HG03139 (cell line): Measurements from ENCODE around the gene FMN1.
A peak's percentile ranks its signal among the peaks of the same experiment; 100 is the strongest.

Source experiments
- ATAC-seq: cut with Tn5 transposase; IDR thresholded peaks from one replicate; pipeline ENCODE4 v1.9.1; 2021; ENCODE audit not compliant: unreplicated experiment

FMN1 gene

DNA sequence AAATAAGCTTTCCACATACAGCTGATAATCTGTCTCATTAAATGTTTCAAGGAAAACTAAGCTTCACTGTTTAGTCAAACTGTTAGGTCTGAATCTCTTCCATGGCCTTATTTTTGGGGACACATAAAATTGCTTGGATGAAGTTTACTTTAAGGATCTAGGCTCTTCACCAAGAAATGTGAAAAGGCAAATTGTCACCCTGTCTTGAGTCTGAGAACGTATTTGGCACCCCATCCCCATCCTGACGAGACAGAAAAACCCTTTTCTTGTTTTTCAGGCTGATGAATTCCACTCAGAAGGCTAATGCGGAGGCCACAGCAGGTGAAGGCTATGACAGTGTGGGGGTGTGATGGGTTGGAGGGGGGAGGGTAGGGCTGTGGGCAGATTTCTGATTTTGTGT lies 250.1 kb downstream of the FMN1 start:
- no peak for ATAC-seq

GRCh38 chr15:32943711-32944110 lies 250.8 kb downstream of the FMN1 start:
- no peak for ATAC-seq

GRCh38 chr15:32942401-32942841 lies 252.1 kb downstream of the FMN1 start:
- ATAC-seq = no peak

GRCh38 chr15:32941823-32942222 lies 252.7 kb downstream of the FMN1 start:
- no peak for ATAC-seq

DNA sequence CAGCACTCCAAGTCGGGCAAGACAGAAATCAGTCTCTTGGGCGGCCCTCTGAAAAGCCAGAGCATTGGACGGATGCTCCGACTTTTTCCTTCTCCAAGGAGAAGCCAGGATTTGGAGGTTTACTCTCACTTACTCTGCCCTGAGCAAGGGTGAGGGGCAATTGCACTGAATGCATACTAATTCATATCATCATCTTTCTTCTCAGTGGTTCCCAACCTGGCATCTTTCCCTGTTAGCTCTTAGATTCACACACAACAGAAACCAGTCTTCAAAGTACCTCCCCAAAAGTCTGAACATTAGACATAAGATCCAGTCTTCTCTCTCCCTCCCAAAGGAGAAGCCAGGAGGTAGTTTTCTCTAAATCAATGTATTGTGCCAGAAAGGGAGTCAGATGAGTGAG lies 257.5 kb downstream of the FMN1 start:
- ATAC-seq = no peak

- ATAC-seq = no peak
These were observed 258.1 kb downstream of the FMN1 start for GRCh38 chr15:32936283-32936918.

DNA sequence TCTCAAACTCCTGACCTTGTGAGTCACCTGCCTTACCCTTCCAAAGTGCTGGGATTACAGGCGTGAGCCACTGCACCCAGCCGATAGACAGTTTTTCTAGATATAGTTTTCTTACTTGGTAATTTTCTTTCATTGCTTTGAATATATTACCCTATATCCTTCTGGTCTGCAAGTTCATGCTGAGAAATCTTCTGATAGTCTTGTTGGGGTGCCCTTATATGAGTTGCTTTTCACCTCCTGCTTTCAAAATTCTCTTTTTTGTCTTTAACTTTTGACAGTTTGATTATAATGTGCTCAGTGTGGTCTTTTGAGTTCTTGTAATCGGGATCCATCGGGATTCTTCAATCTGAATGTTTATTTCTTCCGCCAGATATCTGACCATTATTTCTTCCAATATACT lies 259.4 kb downstream of the FMN1 start:
- no peak for ATAC-seq

DNA sequence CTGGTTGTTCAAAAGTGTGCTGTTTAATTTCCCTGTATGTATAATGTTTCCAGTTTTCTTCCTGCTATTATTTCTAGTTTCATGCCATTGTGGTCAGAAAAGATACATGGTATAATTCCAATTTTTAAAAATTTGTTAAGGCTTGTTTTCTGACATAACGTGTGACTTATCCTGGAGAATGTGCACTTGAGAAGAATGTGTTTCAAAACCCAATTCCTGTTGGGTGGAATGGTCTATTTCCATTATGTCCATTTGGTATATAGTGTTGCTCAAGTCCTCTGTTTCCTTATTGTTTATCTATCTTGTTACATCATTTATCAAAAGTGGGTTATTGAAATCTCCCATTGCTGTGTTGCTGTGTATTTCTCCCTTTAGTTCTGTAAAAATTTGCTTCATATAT lies 261.3 kb downstream of the FMN1 start:
- ATAC-seq = no peak

DNA sequence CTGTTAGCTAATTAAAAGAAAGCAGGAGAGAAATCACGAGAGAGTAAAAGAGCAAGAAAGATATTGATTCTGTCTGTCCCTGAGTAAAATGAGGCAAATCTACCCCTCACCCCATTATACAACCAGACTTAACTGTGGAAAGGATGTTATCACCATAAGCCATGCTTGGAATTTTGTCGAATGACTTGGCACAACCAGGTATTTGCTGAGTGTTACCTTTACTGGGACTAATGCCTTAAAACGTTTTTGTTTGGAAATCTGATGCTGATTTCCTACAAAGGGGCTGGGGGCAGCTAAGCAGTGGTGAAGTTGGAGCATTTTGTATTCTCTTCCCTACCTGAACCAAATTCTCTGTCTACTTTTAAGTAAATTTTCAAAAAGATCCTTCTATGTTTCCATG lies 265.6 kb downstream of the FMN1 start:
- ATAC-seq = no peak

- no peak for ATAC-seq
These were observed 267.4 kb downstream of the FMN1 start for GRCh38 chr15:32927124-32927523.

GRCh38 chr15:32923176-32923575 lies 271.3 kb downstream of the FMN1 start:
- ATAC-seq = no peak

- no peak for ATAC-seq
These were observed 272.0 kb downstream of the FMN1 start for GRCh38 chr15:32922541-32922940.

DNA sequence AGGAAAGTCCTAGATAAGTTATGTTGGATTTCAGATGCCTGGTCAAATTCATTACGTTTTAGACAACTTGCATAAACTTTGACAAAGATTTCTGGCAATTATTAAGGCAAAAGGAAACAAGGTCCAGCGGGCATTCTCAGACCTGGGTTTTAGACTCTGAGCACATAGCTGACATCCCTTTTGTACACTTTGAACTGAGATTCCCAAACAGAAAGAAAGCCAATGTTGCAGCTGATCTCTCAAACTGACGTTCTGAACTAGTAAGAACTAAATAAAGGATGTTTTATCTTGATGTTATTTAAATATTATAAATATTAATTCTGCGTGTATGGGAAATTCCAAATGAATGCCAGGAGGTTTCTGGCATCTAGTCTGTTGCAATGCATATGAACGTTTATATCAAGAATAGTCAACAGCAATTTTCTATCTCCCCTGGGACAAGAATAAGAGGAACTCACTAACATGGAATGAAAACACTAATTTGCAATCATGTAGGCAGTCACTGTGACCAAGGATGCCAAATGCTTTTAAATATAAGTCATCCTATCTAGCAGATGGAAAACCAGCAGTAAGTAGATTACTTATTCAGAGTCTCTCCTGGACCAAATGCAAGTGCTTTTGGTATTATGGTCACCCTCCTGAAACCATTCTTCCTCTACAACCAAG lies 274.6 kb downstream of the FMN1 start:
- no peak for ATAC-seq

- no peak for ATAC-seq
These were observed 276.0 kb downstream of the FMN1 start for GRCh38 chr15:32918547-32918946.

- no peak for ATAC-seq
These were observed 283.7 kb downstream of the FMN1 start for GRCh38 chr15:32910839-32911238.

- no peak for ATAC-seq
These were observed 285.1 kb downstream of the FMN1 start for GRCh38 chr15:32909431-32909830.

DNA sequence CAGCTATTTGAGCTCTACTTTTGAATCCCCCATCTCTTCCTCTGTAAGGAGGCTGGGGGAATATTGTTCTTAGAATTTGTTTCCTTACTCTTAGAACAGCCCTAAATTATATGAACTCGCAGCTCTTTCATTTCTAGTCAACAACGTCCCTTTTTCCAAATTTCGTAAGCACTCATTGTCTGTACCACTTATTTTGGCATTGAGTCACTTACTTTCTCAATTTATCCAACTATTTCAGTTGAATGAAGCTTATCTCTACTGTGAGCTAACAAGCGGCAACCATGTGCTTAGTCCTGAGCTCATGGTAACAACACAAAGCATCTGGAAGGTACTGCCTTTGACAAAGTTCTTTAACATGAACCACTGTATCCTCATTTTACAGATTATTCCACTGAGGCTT lies 285.6 kb downstream of the FMN1 start:
- no peak for ATAC-seq

DNA sequence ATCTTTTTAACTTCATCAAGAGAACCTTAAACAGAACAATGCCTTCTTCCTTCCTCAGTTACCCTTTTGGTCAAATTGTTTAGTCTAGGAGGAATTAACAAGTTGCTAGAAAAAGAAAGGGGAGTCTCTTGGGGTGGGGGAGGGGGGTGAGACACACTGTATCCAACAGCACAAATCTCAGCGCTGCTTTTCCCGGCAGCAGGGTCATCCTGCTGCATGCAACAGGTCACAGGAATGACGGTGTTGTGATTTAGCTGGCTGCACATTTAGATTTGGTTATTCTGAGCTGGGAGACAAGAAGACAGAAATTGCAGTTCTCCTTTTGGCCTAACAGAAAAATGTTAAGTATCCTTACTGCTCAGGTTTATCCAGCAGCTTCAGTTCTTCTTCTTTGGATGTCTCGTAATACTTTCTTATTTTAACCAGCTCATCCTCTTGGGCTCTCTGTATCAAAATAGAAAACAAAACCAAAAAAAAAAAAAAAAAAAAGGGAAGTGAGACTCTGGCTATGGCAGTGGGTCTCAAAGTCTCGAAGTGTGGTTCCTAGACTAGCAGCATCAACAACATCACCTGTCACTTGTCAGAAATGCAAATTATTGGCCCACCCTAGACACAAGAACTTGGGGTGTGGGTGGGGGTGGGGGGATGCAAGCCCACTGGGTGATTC lies 286.2 kb downstream of the FMN1 start:
- ATAC-seq = peak; percentile 87

DNA sequence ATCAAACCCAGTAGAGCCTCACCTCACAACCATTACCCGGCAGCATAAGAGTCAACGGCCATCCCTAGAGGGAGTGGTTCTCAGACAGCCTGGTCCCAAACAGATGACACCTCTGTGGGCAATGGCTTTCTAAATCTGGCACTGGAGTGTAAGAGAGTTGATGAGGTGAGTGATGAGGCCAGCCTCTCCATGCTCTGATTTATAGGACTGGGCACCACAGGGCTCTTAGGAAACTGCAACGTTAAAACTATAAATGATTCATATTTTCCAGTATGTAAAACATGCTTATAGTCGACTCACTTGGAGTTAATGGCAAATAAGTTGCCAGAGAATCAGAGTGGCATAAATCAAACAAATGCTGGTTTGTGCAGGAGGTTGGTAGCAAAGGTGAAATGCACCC lies 289.0 kb downstream of the FMN1 start:
- ATAC-seq = no peak

DNA sequence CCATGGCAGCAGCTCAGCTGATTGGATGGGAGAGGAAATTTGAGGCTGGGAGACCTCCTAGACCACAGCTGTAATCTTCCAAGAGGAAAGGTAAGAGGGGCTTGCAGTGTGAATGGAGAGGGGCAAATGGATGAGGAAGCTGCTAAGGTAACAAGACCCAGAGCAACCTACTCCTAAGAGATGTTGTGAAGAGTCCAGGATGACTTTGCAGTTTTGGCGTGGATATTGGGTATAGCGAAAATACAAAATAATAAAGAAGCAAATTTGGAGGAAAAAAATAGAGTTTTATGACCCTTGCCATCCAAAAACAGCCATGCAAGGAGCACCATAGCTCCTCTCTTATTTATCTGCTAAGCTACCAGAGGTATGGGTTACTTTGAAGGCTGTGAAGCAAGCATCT lies 290.1 kb downstream of the FMN1 start:
- ATAC-seq = no peak

DNA sequence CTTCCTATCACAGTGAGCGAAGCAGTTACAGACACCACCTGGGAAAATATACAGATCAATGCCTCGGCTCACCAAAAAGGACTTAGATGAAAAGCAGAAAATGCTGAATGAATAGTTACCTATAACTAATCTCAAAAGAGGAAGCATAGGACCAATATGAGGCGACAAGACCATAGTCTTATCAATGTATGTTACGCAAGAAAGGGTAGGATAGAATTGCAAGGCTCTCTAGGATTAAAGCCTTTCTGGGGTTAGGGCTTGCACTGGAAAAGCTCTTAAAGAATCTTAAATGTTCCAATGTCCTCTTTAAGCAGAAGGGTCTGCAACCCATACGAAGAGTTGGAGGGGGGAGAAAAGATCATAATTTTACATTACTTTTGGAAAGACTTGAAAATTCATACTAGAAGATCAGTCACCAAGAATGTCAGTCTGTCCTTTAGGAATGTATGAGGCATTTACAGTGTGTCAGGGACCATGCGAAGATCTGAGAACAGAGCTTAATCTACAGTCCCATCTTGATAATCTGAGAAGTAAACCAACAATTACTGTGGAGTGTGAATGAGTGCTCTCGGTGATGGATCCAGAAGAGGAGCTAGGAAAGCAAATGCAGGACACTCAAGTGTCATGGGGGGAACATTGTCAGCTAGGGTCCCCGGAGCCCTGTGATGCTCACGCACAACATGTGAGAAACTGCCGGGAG lies 290.8 kb downstream of the FMN1 start:
- no peak for ATAC-seq

DNA sequence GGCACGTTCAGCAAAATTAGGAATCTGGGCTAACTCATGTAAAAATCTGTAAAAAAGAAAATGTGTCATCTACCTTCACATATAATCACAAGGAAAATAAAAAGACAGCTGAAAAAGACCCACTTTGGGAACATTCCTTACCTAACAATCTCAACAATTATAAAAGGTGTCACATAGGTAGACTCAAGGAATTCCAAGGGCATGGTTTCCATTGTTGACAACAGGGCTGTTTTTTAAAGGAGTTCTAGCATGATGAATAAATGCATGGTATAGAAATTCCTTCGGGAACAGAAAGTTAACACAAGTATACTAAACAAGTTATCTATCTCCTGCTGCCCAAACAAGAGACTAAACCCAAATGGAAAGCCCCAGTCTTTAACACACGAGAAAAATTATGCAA lies 292.5 kb downstream of the FMN1 start:
- ATAC-seq = no peak
